Loucy (cell line): Measurements from ENCODE around the gene CASZ1.

Experiments used
- CTCF ChIP-seq: fragments of 200-600 bp; sonication (generic); conservative IDR thresholded peaks from 2 replicates; pipeline ENCODE4 v1.5.1; 2014; ENCODE audit warnings: mild to moderate bottlenecking, antibody characterized with exemption, low read length
- EZH2phosphoT487 ChIP-seq: fragments of 200-600 bp; IDR thresholded peaks from 2 replicates; pipeline ENCODE4 v1.6.1; 2018; ENCODE audit warnings: antibody characterized with exemption, mild to moderate bottlenecking, moderate library complexity, borderline replicate concordance

GRCh38 chr1:10698726-10699469 lies 97.5 kb downstream of the CASZ1 start:
- TF ChIP-seq CTCF (no peak), EZH2phosphoT487 (no peak)
